Measurements from ENCODE around the gene EBNA1BP2. TPM values are rescaled to one million over a fixed set of nuclear protein-coding genes. Genes with fewer than 3 reads are reported as not detected.
"Not testable (repeated sequence)": the region's sequence is repeated elsewhere in the genome, so short reads cannot be mapped to it uniquely, and the experiment has no call there.

The EBNA1BP2 gene
- total and polyA plus RNA-seq, 2 donors (not counting 1 experiment from before 2014, with no cell fraction given), result 10.1 to 27.4 TPM

GRCh38 chr1:43214501-43215444 is 42.7 kb upstream of the EBNA1BP2 start:
- H3K4me2 ChIP-seq (replicated peaks; ENCODE audit: low read depth, low read length, poor library complexity, severe bottlenecking), result no peak overlapping the region
- intact Hi-C loops (cut with micrococcal nuclease), result no loop called here
- H3K27ac ChIP-seq (ENCODE audit: low read length in 2 of 2), result no peak overlapping the region
- ATAC-seq (ENCODE audit: low read depth), result no peak
- Mint-ChIP-seq H3K4me1 (no peaks in the 10 kb centered on the region), H3K9me3 (ENCODE audit: insufficient read depth) (no peaks in the 10 kb centered on the region), H3K27ac (no peak overlapping the region), H3K27me3 (peaks cover 23% of the 10 kb centered on the region), H3K4me3 (no peak overlapping the region)
- peaks cover 0 to 2% (median 0%) of the 10 kb centered on the region in 4 experiments for H3K27me3 ChIP-seq (replicated peaks in 1 of 4; ENCODE audit: control extremely low read depth in 1 of 4, control insufficient read depth in 3 of 4, insufficient read depth in 4 of 4, low read length in 3 of 4)
- no peak overlapping the region for H3K4me3 ChIP-seq (ENCODE audit: control extremely low read depth in 1 of 5, extremely low read depth in 1 of 5, insufficient read depth in 1 of 5, low read depth in 2 of 5, low read length in 4 of 5)
- no peaks in the 10 kb centered on the region for H3K9me3 ChIP-seq (ENCODE audit: control extremely low read depth in 1 of 3, control insufficient read depth in 2 of 3, insufficient read depth in 1 of 3, low read length in 2 of 3)
- POLR2A ChIA-PET, result no interaction called here
- H3K4me1 ChIP-seq (ENCODE audit: control insufficient read depth in 2 of 2, insufficient read depth in 2 of 2, low read length in 2 of 2), result no peaks in the 10 kb centered on the region
- DNase-seq, result no peak
- TF ChIP-seq CTCF (IDR thresholded peaks at IDR 0.05), result no peak
- TF ChIP-seq EZH2 (IDR thresholded peaks at IDR 0.05; ENCODE audit: borderline replicate concordance, insufficient read depth, low read depth, low read length, poor library complexity, severe bottlenecking), result no peak
- H4K20me1 ChIP-seq (ENCODE audit: control insufficient read depth, insufficient read depth, low read length, poor library complexity, severe bottlenecking), result no peaks in the 10 kb centered on the region
- H3K36me3 ChIP-seq (replicated peaks in 1 of 2; ENCODE audit: control extremely low read depth in 1 of 2, control insufficient read depth in 1 of 2, extremely low read depth in 1 of 2, insufficient read depth in 2 of 2, low read length in 1 of 2), result no peaks in the 10 kb centered on the region
- H3K9ac ChIP-seq (ENCODE audit: low read length), result no peak overlapping the region
- no peak overlapping the region for H2AFZ ChIP-seq (ENCODE audit: insufficient read depth, low read depth, low read length, poor library complexity, severe bottlenecking)
- WGBS (ENCODE audit: insufficient coverage), result 67% methylated on average over 4 of the region's 7 CpGs
- CTCF ChIA-PET, result interaction anchor here (4.2 kb wide), 1 partner anchor 12 kb away, joined by 20 read pairs; no protein-coding TSS in a partner anchor
- H3K79me2 ChIP-seq (ENCODE audit: control insufficient read depth, insufficient read depth, low read length), result no peaks in the 10 kb centered on the region

GRCh38 chr1:43208277-43208676 is 36.2 kb upstream of the EBNA1BP2 start:
- H3K36me3 ChIP-seq (replicated peaks in 1 of 2; ENCODE audit: control extremely low read depth in 1 of 2, control insufficient read depth in 1 of 2, extremely low read depth in 1 of 2, insufficient read depth in 2 of 2, low read length in 1 of 2); H3K9me3 ChIP-seq (ENCODE audit: control extremely low read depth in 1 of 3, control insufficient read depth in 2 of 3, insufficient read depth in 1 of 3, low read length in 2 of 3); H2AFZ ChIP-seq (ENCODE audit: insufficient read depth, low read depth, low read length, poor library complexity, severe bottlenecking); H3K9me3 Mint-ChIP-seq (ENCODE audit: insufficient read depth); H3K4me2 ChIP-seq (replicated peaks; ENCODE audit: low read depth, low read length, poor library complexity, severe bottlenecking); DNase-seq; H3K27me3 ChIP-seq (replicated peaks in 1 of 4; ENCODE audit: control extremely low read depth in 1 of 4, control insufficient read depth in 3 of 4, insufficient read depth in 4 of 4, low read length in 3 of 4); H3K9ac ChIP-seq (ENCODE audit: low read length); POLR2A ChIA-PET; ATAC-seq (ENCODE audit: low read depth); H3K27me3 Mint-ChIP-seq; H3K4me3 Mint-ChIP-seq; H3K4me1 Mint-ChIP-seq; H3K4me3 ChIP-seq (ENCODE audit: control extremely low read depth in 1 of 5, extremely low read depth in 1 of 5, insufficient read depth in 1 of 5, low read depth in 2 of 5, low read length in 4 of 5); H3K79me2 ChIP-seq (ENCODE audit: control insufficient read depth, insufficient read depth, low read length); H3K4me1 ChIP-seq (ENCODE audit: control insufficient read depth in 2 of 2, insufficient read depth in 2 of 2, low read length in 2 of 2); intact Hi-C loops (cut with micrococcal nuclease); H4K20me1 ChIP-seq (ENCODE audit: control insufficient read depth, insufficient read depth, low read length, poor library complexity, severe bottlenecking); H3K27ac ChIP-seq (ENCODE audit: low read length in 2 of 2): not testable (repeated sequence)
- CTCF ChIA-PET, result interaction anchor here (1.3 kb wide), 1 partner anchor 19 kb away, joined by 5 read pairs; no protein-coding TSS in a partner anchor
- H3K27ac Mint-ChIP-seq, result peak overlapping the region; percentile 34
- WGBS (ENCODE audit: insufficient coverage), result no CpG with 5 or more reads among the region's 8 CpGs

Data from B cell (primary cell).